ENCODE results near the gene TSSK3. TPM values are rescaled to one million over a fixed set of nuclear protein-coding genes. Genes with fewer than 3 reads are reported as not detected.

TSSK3 gene
- total RNA-seq, 1 experiment from 2014 or later: 1.6 TPM

GRCh38 chr1:32334274-32334861 lies 28.0 kb upstream of the TSSK3 start:
- H4K91ac ChIP-seq (ENCODE audit: insufficient read length, low read depth, low read length): no peak overlapping the region
- H3K4ac ChIP-seq (ENCODE audit: low read depth, low read length): no peak overlapping the region
- H4K5ac ChIP-seq (ENCODE audit: insufficient read length, low read depth, low read length): no peak overlapping the region
- no CpG with 5 or more reads among the region's 9 CpGs for WGBS (ENCODE audit: extremely low coverage, insufficient read length, low lambda C conversion rate)
- H3K18ac ChIP-seq (ENCODE audit: insufficient read length, low read depth, low read length): no peak overlapping the region
- no peak for TF ChIP-seq CTCF (conservative IDR thresholded peaks at IDR 0.05)
- H2BK120ac ChIP-seq (ENCODE audit: low read depth, low read length, poor library complexity, severe bottlenecking): no peak overlapping the region
- peaks cover 2% of the 10 kb centered on the region; the same call in 1 of the 2 replicates for H3K27me3 ChIP-seq (ENCODE audit: insufficient read depth, low read length)
- H2BK15ac ChIP-seq (ENCODE audit: low read depth, low read length): no peak overlapping the region
- Mint-ChIP-seq H3K27ac (peak overlapping the region; percentile 93 to 98 (median 97); a peak in 4 of 7 replicates), H3K4me3 (peak overlapping the region; percentile 93 to 97), H3K36me3 (ENCODE audit: insufficient read depth in 1 of 3, low read depth in 3 of 3) (peaks cover 33 to 57% (median 55%) of the 10 kb centered on the region in 3 experiments), H3K27me3 (ENCODE audit: low read depth) (peaks cover 30% of the 10 kb centered on the region), H3K9me3 (no peaks in the 10 kb centered on the region; a peak in 1 of 5 replicates), H3K4me1 (peaks cover 43 to 55% of the 10 kb centered on the region in 2 experiments)
- H2BK5ac ChIP-seq (ENCODE audit: insufficient read length, low read length): no peak overlapping the region
- H3K79me2 ChIP-seq (ENCODE audit: insufficient read depth, low read length): peaks cover 6% of the 10 kb centered on the region; the same call in 1 of the 2 replicates
- H2AK5ac ChIP-seq (ENCODE audit: insufficient read length, low read length): no peak overlapping the region
- H3T11ph ChIP-seq (ENCODE audit: low read length): no peak overlapping the region
- H3K14ac ChIP-seq (ENCODE audit: insufficient read depth, low read length): no peak overlapping the region
- H4K8ac ChIP-seq (replicated peaks; ENCODE audit: insufficient read length, low read depth, low read length): no peak overlapping the region
- no peak overlapping the region for H3K56ac ChIP-seq (ENCODE audit: insufficient read length, low read depth, low read length)
- no peaks in the 10 kb centered on the region for H4K20me1 ChIP-seq (ENCODE audit: control insufficient read depth, insufficient read depth, insufficient read length)
- no peaks in the 10 kb centered on the region for H3K9me3 ChIP-seq (ENCODE audit: control insufficient read depth, low read depth, low read length)
- H3K27ac ChIP-seq (ENCODE audit: insufficient read length, low read depth, low read length): no peak overlapping the region
- H2BK20ac ChIP-seq (ENCODE audit: low read depth, low read length, poor library complexity, severe bottlenecking): no peak overlapping the region
- H3K79me1 ChIP-seq (ENCODE audit: insufficient read depth, low read depth, low read length, poor library complexity, severe bottlenecking): no peaks in the 10 kb centered on the region
- peak overlapping the region; percentile 60 for H3K4me2 ChIP-seq (ENCODE audit: insufficient read depth, insufficient read length, low read length)
- no peak overlapping the region for H3K23ac ChIP-seq (ENCODE audit: insufficient read length, low read depth, low read length)
- H2AFZ ChIP-seq (ENCODE audit: low read length): no peak overlapping the region
- peaks cover 3% of the 10 kb centered on the region; the same call in 1 of the 2 replicates for H3K4me1 ChIP-seq (ENCODE audit: insufficient read depth, low read length)
- H2BK12ac ChIP-seq (ENCODE audit: insufficient read length, low read depth, low read length): no peak overlapping the region
- peak overlapping the region; percentile 72 for H3K9ac ChIP-seq (ENCODE audit: extremely low read depth, insufficient read length, low read length)
- no peak for DNase-seq
- H3K23me2 ChIP-seq (ENCODE audit: insufficient read length, low read depth, low read length, poor library complexity, severe bottlenecking): peaks cover 11% of the 10 kb centered on the region

Measured in H9 (cell line).